ENCODE measurements around the gene CHST4.

GRCh38 chr16:71482569-71482968, 43.7 kb upstream of the CHST4 start:
- no peak for TF ChIP-seq CTCF (IDR thresholded peaks at IDR 0.05)
- no peak for TF ChIP-seq POLR2A (IDR thresholded peaks at IDR 0.05)
- TF ChIP-seq POLR2AphosphoS5 (IDR thresholded peaks at IDR 0.05), result no peak
- no peak for TF ChIP-seq EP300 (IDR thresholded peaks at IDR 0.05)

Data from stomach (tissue), 4 donors.